HuH-7.5 (cell line): Measurements from ENCODE around the gene MYL11.
"Not testable (repeated sequence)": the region's sequence is repeated elsewhere in the genome, so short reads cannot be mapped to it uniquely, and the experiment has no call there.

Source experiments
- DNase-seq: peaks from one replicate; pipeline ENCODE4 v3.0.0; 2011; ENCODE audit warnings: low spot score

Gene MYL11

GRCh38 chr16:30374538-30374937 is at the start of gene MYL11:
Gene MYL11 (plus strand): TSS chr16:30374802. CDS start chr16:30374858, 56 bp downstream.
- DNase-seq: no peak

- DNase-seq: not testable (repeated sequence)
Measured at GRCh38 chr16:30334473-30334989, 40.1 kb upstream of the MYL11 start.

- peak; percentile 25 for DNase-seq
Measured at GRCh38 chr16:30335028-30335597, 39.5 kb upstream of the MYL11 start.

- peak; percentile 20 for DNase-seq
Measured at GRCh38 chr16:30335598-30336474, 38.8 kb upstream of the MYL11 start.

GRCh38 chr16:30337964-30338357 is 36.6 kb upstream of the MYL11 start:
- DNase-seq: not testable (repeated sequence)

- not testable (repeated sequence) for DNase-seq
Measured at GRCh38 chr16:30338715-30339114, 35.9 kb upstream of the MYL11 start.

GRCh38 chr16:30340621-30341020 is 34.0 kb upstream of the MYL11 start:
- no peak for DNase-seq

- not testable (repeated sequence) for DNase-seq
Measured at GRCh38 chr16:30341971-30342370, 32.6 kb upstream of the MYL11 start.

- DNase-seq: no peak
Measured at GRCh38 chr16:30342751-30343490, 31.7 kb upstream of the MYL11 start.

- DNase-seq: not testable (repeated sequence)
Measured at GRCh38 chr16:30343491-30343820, 31.1 kb upstream of the MYL11 start.

- no peak for DNase-seq
Measured at GRCh38 chr16:30346286-30346685, 28.3 kb upstream of the MYL11 start.

GRCh38 chr16:30348113-30348512 is 26.5 kb upstream of the MYL11 start:
- no peak for DNase-seq

GRCh38 chr16:30348929-30349328 is 25.7 kb upstream of the MYL11 start:
- DNase-seq: no peak

- no peak for DNase-seq
Measured at GRCh38 chr16:30349675-30350074, 24.9 kb upstream of the MYL11 start.

- DNase-seq: no peak
Measured at GRCh38 chr16:30350134-30350871, 24.3 kb upstream of the MYL11 start.

GRCh38 chr16:30351001-30351441 is 23.6 kb upstream of the MYL11 start:
- no peak for DNase-seq

- no peak for DNase-seq
Measured at GRCh38 chr16:30351586-30352419, 22.8 kb upstream of the MYL11 start.

GRCh38 chr16:30352488-30353401 is 21.9 kb upstream of the MYL11 start:
- no peak for DNase-seq

GRCh38 chr16:30353438-30354129 is 21.0 kb upstream of the MYL11 start:
- no peak for DNase-seq
